HepG2 (cell line): Measurements from ENCODE around the gene SLC19A1. TPM values are rescaled to one million over a fixed set of nuclear protein-coding genes. Genes with fewer than 3 reads are reported as not detected.

Experiments
- HIVEP1 ChIP-seq: sonication (generic); formaldehyde crosslinking; IDR thresholded peaks from 2 replicates; pipeline ENCODE4 v1.4.0; 2020; ENCODE audit warnings: mild to moderate bottlenecking, missing genetic modification reagents
- HNF4G ChIP-seq, 2 experiments: sonication (generic) in 1 of 2; formaldehyde crosslinking in 1 of 2; IDR thresholded peaks; 2 replicates each; pipeline versions ENCODE4 v1.4.0 to v1.6.1; 2011 to 2020; ENCODE audit warnings: borderline replicate concordance in 2 of 2, low read depth in 2 of 2, mild to moderate bottlenecking in 2 of 2, low read length in 1 of 2, missing genetic modification reagents in 1 of 2, moderate library complexity in 1 of 2
- HNRNPUL1 ChIP-seq: fragments of 200-400 bp; formaldehyde crosslinking; IDR thresholded peaks from 2 replicates; pipeline ENCODE4 v1.6.1; 2017; ENCODE audit warnings: low read depth, mild to moderate bottlenecking, low read length, moderate library complexity
- MAZ ChIP-seq, 2 experiments: sonication (generic) in 1 of 2; formaldehyde crosslinking in 1 of 2; IDR thresholded peaks; 2 replicates each; pipeline versions ENCODE4 v1.5.0 to v1.6.1; 2012 to 2020; ENCODE audit warnings: low read depth in 2 of 2, mild to moderate bottlenecking in 2 of 2, borderline replicate concordance in 1 of 2, improper control_type of control experiment in 1 of 2, low read length in 1 of 2, missing genetic modification reagents in 1 of 2, moderate library complexity in 1 of 2
- NFE2 ChIP-seq: sonication (generic); formaldehyde crosslinking; IDR thresholded peaks from 2 replicates; pipeline ENCODE4 v1.4.0; 2020; ENCODE audit warnings: missing genetic modification reagents
- NR2F6 ChIP-seq, 2 experiments: IDR thresholded peaks; 2 replicates each; pipeline ENCODE4 v1.6.1; 2016; ENCODE audit warnings: antibody characterized with exemption in 1 of 2, mild to moderate bottlenecking in 1 of 2
- RFXANK ChIP-seq: IDR thresholded peaks from 2 replicates; pipeline ENCODE4 v1.6.1; 2016
- SUZ12 ChIP-seq: fragments of 150-350 bp; IDR thresholded peaks from 2 replicates; pipeline ENCODE4 v1.6.1; 2014; ENCODE audit warnings: low read depth, low read length
- ZC3H13 ChIP-seq: sonication (generic); formaldehyde crosslinking; IDR thresholded peaks from 2 replicates; pipeline ENCODE4 v1.8.1; 2023; ENCODE audit warnings: mild to moderate bottlenecking, missing genetic modification reagents, moderate library complexity
- ZNF10 ChIP-seq: sonication (generic); formaldehyde crosslinking; IDR thresholded peaks from 2 replicates; pipeline ENCODE4 v1.4.0; 2020; ENCODE audit warnings: mild to moderate bottlenecking, low read depth, missing genetic modification reagents, borderline replicate concordance
- ZNF350 ChIP-seq: sonication (generic); formaldehyde crosslinking; IDR thresholded peaks from 2 replicates; pipeline ENCODE4 v1.4.0; 2020; ENCODE audit warnings: mild to moderate bottlenecking, low read depth, missing genetic modification reagents, borderline replicate concordance
- polyA plus RNA-seq, 8 experiments: library from polyadenylated mRNA; depleted of rRNA in 3 of 8; stranded (reverse) in 7 of 8; unstranded in 1 of 8; fragments of >200 nt; fragmentation: Illumina TruSeq in 4 of 8; extraction: Trizol in 4 of 8; gene quantifications; 2 replicates each; pipeline versions ENCODE4 v1.2.1 to v1.2.3, GENCODE V29; 2011 to 2016; ENCODE audit warnings: low read depth in 4 of 8, missing spikeins in 1 of 8, mixed read lengths in 1 of 8; ENCODE audit not compliant: insufficient read depth in 1 of 8
- total RNA-seq, 5 experiments: library from RNA; depleted of rRNA; stranded (reverse); fragments of >200 nt; fragmentation: Illumina TruSeq; extraction: Trizol; gene quantifications; 2 replicates each; pipeline ENCODE4 v1.2.3, GENCODE V29; 2016; ENCODE audit warnings: low read depth in 1 of 5
- TF ChIP-seq, protein P1 (sequence below): sonication (generic); formaldehyde crosslinking; IDR thresholded peaks from 2 replicates; pipeline ENCODE4 v1.4.0; 2020; ENCODE audit warnings: missing genetic modification reagents
- TF ChIP-seq, protein P2 (sequence below): sonication (generic); formaldehyde crosslinking; IDR thresholded peaks from 2 replicates; pipeline ENCODE4 v1.4.0; 2020; ENCODE audit warnings: missing genetic modification reagents
- TF ChIP-seq, protein P3 (sequence below): sonication (generic); formaldehyde crosslinking; IDR thresholded peaks from 2 replicates; pipeline ENCODE4 v1.4.0; 2020; ENCODE audit warnings: mild to moderate bottlenecking, missing genetic modification reagents, borderline replicate concordance

SLC19A1 gene
- total and polyA plus RNA-seq, 2 of the 13 experiments (the other 11 are each of a cell fraction or from before 2014, with no cell fraction given), result 21.8 to 23.0 TPM

GRCh38 chr21:45508607-45509565 lies 33.4 kb downstream of the SLC19A1 start (continued):
- TF ChIP-seq ZC3H13 (CRISPR knock-in tag), result no peak
- no peak for TF ChIP-seq SUZ12
- TF ChIP-seq, protein P1, sequence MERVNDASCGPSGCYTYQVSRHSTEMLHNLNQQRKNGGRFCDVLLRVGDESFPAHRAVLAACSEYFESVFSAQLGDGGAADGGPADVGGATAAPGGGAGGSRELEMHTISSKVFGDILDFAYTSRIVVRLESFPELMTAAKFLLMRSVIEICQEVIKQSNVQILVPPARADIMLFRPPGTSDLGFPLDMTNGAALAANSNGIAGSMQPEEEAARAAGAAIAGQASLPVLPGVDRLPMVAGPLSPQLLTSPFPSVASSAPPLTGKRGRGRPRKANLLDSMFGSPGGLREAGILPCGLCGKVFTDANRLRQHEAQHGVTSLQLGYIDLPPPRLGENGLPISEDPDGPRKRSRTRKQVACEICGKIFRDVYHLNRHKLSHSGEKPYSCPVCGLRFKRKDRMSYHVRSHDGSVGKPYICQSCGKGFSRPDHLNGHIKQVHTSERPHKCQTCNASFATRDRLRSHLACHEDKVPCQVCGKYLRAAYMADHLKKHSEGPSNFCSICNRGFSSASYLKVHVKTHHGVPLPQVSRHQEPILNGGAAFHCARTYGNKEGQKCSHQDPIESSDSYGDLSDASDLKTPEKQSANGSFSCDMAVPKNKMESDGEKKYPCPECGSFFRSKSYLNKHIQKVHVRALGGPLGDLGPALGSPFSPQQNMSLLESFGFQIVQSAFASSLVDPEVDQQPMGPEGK, result peak; percentile 19; the same call in 1 of the 2 replicates
- TF ChIP-seq HIVEP1 (CRISPR knock-in tag), result 0 out of 2 replicates have a peak, but pooled peaks have one; percentile 51
- no peak for TF ChIP-seq RFXANK (CRISPR knock-in tag)
- no peak for TF ChIP-seq ZNF10 (CRISPR knock-in tag)
- TF ChIP-seq MAZ (IDR thresholded peaks at IDR 0.05; ENCODE audit: borderline replicate concordance, low read depth, low read length), result no peak
- TF ChIP-seq MAZ (CRISPR knock-in tag; IDR thresholded peaks at IDR 0.05; ENCODE audit: low read depth), result peak; percentile 45; the same call in 1 of the 2 replicates
- TF ChIP-seq, protein P2, sequence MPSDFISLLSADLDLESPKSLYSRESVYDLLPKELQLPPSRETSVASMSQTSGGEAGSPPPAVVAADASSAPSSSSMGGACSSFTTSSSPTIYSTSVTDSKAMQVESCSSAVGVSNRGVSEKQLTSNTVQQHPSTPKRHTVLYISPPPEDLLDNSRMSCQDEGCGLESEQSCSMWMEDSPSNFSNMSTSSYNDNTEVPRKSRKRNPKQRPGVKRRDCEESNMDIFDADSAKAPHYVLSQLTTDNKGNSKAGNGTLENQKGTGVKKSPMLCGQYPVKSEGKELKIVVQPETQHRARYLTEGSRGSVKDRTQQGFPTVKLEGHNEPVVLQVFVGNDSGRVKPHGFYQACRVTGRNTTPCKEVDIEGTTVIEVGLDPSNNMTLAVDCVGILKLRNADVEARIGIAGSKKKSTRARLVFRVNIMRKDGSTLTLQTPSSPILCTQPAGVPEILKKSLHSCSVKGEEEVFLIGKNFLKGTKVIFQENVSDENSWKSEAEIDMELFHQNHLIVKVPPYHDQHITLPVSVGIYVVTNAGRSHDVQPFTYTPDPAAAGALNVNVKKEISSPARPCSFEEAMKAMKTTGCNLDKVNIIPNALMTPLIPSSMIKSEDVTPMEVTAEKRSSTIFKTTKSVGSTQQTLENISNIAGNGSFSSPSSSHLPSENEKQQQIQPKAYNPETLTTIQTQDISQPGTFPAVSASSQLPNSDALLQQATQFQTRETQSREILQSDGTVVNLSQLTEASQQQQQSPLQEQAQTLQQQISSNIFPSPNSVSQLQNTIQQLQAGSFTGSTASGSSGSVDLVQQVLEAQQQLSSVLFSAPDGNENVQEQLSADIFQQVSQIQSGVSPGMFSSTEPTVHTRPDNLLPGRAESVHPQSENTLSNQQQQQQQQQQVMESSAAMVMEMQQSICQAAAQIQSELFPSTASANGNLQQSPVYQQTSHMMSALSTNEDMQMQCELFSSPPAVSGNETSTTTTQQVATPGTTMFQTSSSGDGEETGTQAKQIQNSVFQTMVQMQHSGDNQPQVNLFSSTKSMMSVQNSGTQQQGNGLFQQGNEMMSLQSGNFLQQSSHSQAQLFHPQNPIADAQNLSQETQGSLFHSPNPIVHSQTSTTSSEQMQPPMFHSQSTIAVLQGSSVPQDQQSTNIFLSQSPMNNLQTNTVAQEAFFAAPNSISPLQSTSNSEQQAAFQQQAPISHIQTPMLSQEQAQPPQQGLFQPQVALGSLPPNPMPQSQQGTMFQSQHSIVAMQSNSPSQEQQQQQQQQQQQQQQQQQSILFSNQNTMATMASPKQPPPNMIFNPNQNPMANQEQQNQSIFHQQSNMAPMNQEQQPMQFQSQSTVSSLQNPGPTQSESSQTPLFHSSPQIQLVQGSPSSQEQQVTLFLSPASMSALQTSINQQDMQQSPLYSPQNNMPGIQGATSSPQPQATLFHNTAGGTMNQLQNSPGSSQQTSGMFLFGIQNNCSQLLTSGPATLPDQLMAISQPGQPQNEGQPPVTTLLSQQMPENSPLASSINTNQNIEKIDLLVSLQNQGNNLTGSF (CRISPR knock-in tag), result no peak
- TF ChIP-seq HNF4G (IDR thresholded peaks at IDR 0.05; ENCODE audit: borderline replicate concordance, low read depth, low read length), result no peak
- TF ChIP-seq HNF4G (CRISPR knock-in tag; IDR thresholded peaks at IDR 0.05; ENCODE audit: borderline replicate concordance, low read depth), result peak; percentile 53; the same call in 1 of the 2 replicates
- no peak for TF ChIP-seq NFE2 (CRISPR knock-in tag)
- TF ChIP-seq NR2F6 (IDR thresholded peaks at IDR 0.05), result peak; percentile 93
- peak; percentile 82; the same call in 1 of the 2 replicates for TF ChIP-seq NR2F6 (CRISPR knock-in tag; IDR thresholded peaks at IDR 0.05)
- no peak for TF ChIP-seq HNRNPUL1
- TF ChIP-seq, protein P3, sequence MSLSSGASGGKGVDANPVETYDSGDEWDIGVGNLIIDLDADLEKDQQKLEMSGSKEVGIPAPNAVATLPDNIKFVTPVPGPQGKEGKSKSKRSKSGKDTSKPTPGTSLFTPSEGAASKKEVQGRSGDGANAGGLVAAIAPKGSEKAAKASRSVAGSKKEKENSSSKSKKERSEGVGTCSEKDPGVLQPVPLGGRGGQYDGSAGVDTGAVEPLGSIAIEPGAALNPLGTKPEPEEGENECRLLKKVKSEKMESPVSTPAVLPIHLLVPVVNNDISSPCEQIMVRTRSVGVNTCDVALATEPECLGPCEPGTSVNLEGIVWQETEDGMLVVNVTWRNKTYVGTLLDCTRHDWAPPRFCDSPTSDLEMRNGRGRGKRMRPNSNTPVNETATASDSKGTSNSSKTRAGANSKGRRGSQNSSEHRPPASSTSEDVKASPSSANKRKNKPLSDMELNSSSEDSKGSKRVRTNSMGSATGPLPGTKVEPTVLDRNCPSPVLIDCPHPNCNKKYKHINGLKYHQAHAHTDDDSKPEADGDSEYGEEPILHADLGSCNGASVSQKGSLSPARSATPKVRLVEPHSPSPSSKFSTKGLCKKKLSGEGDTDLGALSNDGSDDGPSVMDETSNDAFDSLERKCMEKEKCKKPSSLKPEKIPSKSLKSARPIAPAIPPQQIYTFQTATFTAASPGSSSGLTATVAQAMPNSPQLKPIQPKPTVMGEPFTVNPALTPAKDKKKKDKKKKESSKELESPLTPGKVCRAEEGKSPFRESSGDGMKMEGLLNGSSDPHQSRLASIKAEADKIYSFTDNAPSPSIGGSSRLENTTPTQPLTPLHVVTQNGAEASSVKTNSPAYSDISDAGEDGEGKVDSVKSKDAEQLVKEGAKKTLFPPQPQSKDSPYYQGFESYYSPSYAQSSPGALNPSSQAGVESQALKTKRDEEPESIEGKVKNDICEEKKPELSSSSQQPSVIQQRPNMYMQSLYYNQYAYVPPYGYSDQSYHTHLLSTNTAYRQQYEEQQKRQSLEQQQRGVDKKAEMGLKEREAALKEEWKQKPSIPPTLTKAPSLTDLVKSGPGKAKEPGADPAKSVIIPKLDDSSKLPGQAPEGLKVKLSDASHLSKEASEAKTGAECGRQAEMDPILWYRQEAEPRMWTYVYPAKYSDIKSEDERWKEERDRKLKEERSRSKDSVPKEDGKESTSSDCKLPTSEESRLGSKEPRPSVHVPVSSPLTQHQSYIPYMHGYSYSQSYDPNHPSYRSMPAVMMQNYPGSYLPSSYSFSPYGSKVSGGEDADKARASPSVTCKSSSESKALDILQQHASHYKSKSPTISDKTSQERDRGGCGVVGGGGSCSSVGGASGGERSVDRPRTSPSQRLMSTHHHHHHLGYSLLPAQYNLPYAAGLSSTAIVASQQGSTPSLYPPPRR (CRISPR knock-in tag), result 0 out of 2 replicates have a peak, but pooled peaks have one; percentile 17
- TF ChIP-seq ZNF350 (CRISPR knock-in tag), result no peak
